Keratinocyte (primary cell): Measurements from ENCODE around the gene ZFP3.

Source experiments
- CTCF ChIP-seq, 3 experiments: IDR thresholded peaks in 1 of 3; conservative IDR thresholded peaks in 1 of 3; optimal IDR thresholded peaks in 1 of 3; 2 replicates in 2 of 3; 3 replicates in 1 of 3; pipeline versions ENCODE3 to v1.5.1; 2011; ENCODE audit warnings: low read length in 3 of 3, mild to moderate bottlenecking in 3 of 3, moderate library complexity in 2 of 3, control low read depth in 1 of 3, inconsistent platforms in 1 of 3; ENCODE audit not compliant: insufficient read depth in 2 of 3; ENCODE audit errors: extremely low read depth in 1 of 3
- EZH2 ChIP-seq: IDR thresholded peaks from one replicate; pipeline ENCODE4 v1.6.1; 2012; ENCODE audit warnings: inconsistent platforms, mild to moderate bottlenecking, low read length, moderate library complexity

- no peak for TF ChIP-seq CTCF (optimal IDR thresholded peaks at IDR 0.05 in 1 of 3, IDR thresholded peaks at IDR 0.05 in 1 of 3, conservative IDR thresholded peaks at IDR 0.05 in 1 of 3; ENCODE audit: extremely low read depth in 1 of 3, insufficient read depth in 2 of 3, low read length in 3 of 3)
- TF ChIP-seq EZH2, result no peak
Measured at GRCh38 chr17:5138616-5139457, 60.6 kb downstream of the ZFP3 start.
